Measurements from ENCODE around the gene EPM2AIP1.
"Not testable (repeated sequence)": the region's sequence is repeated elsewhere in the genome, so short reads cannot be mapped to it uniquely, and the experiment has no call there.

EPM2AIP1 gene

DNA sequence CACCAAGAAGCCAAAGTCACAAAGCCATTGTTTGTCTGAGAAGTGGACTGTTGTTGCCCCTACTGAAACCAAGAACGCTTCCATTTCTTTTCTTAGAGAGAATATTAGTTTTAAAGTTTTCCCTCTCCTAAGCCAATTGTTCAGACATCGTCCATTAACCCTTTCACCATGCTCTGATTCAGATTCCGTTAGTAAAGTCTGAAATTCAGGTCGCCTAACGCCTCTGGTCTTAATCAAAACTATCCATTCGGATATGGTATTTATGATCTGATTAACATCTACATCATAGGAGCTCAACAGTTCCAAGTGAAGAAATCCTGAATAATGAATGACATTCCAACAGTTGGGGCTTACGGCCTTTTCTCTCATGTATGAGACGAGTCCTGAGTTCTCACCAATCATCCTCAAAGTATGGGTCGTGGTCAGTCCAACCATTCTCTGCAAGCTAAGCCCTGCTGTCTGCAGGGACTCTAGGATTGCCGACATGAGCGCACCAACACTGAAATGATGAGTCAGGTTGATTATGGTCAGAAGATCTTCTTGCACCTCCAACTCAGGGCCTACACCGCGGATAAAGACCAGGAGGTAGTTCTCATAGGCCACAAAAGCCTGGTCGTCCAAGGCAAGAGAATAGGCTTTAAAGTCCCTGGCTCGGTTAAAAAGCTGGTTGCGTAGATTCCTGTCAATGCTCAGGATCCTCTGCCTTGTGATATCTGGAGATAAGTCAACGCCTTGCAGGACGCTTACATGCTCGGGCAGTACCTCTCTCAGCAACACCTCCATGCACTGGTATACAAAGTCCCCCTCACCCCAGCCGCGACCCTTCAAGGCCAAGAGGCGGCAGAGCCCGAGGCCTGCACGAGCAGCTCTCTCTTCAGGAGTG, 767 bp downstream of the EPM2AIP1 start:
- no peak for DNase-seq

DNA sequence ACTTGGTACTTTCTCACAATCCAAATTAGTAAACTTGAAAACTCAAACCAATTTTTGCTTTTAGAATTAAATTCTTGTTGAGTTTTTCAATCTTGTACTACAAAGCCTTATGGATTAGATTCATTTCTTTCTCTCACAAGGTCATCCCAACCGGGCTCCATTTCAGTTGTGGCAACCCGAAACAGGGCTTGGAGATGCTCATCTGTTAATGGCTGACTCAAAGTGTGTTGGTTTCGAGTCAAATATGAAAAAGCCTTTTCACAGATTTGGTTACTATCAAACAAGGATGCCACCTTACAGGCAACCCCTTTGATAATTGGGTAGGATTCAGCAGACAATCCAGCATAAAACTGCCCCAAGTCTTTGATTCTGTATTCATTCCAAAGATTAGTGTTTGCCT, 1.8 kb downstream of the EPM2AIP1 start:
- no peak for DNase-seq

DNA sequence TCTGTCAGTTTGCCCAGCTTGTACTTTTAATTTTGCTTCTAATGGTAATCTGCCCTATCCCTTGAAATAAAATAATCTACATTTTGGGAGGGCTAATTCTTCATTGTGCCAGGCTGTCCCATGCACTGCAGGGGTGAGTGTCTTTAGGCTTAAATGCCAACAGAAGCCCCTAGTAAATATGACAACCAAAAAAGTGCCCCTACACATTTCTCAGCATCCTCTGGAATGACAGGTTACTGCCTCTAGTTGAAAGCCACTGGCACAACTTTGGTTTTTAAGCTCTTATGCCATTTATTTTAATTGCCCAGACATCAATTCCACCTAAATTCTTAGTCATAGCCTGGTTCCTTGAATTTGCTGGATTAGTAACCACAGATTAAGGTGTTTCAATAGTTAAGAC, 3.4 kb downstream of the EPM2AIP1 start:
- no peak for DNase-seq

DNA sequence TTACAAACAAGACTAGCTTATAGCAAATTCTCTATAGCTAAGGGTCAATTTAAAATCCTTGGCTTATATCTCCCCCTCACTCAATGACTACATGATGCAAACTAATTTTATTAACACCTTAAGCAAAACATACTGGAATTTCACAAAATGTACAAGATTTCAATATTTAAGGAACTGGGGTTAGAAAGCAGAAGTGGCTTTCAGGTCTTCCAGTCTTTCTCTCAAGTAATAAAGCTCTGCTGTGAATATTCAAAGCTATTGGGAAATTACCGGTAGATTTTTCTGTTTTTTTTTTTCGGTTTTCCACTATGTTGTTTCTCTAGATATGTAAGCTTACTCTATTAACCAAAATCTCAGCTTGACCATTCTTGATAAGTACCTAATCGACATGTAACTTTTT, 3.9 kb downstream of the EPM2AIP1 start:
- DNase-seq: no peak

DNA sequence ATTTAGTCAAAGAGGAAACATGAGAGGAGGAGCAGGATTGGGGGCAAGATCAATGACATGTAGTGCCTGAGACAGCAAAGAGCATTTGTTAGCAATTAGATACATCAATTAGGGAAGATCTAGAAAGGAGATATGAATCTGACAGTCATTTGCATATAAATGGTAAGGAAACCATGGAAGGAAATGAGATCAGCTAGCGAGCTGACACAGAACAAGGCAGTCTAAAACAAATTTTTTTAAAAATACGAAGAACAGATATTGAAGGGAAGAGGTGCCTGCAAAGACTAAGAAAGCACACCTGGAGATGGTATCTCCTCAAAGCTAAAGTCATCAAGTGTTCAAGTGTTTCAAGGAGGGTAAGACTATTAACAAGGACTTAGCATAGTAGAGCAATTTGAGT, 4.6 kb downstream of the EPM2AIP1 start:
- DNase-seq: no peak

DNA sequence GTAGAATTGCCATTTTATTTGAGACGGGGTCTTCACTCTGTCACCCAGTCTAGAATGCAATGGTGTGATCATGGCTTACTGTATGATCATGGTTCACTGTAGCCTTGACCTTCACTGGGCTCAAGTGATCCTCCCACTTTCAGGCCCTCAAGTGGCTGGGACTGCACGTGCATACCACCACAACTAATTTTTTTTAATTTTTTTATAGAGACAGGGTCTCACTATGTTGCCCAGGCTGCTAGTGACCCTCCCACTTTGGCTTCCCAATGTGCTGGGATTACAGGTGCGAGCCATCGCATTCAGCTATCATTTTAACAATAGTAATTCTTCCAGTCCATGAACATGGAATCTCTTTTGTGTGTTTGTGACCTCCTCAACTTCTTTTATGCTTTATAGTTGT, 11.9 kb downstream of the EPM2AIP1 start:
- DNase-seq: no peak

DNA sequence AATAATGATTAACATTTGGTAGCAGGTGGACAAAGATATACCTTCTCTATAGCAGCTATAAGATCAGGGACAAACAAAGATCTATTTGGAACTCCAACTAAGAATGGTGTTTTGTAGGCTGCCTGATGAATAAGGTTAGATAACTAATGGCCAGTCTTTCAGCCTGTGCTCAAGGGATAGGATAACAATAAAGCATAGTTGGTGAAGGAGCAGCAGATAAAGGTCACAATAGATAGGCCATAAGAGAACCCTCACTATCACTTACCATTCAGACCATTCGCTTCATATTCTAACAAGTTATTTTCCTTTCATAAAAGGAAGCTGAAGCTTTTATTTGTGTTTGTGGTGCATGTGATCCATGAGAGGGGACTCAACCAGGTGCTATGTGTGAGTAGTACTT, 19.8 kb downstream of the EPM2AIP1 start:
- DNase-seq: no peak

DNA sequence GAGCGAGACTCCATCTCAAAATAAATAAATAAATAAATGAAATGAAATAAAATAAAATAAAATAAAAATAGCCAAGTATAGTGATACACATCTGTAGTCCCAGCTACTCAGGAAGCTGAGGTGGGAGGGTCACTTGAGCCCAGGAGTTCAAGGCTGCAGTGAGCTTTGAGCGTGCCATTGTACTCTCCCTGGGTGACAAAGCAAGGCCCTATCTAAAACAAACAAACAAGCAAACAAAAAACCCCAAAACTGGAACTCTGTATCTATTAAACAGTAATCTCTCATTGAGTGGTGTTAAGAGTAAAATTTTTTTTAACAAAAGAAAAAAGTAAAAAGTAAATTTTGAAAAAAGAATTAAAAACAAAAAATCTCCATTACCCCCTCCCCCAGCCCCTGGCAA, 20.8 kb downstream of the EPM2AIP1 start:
- no peak for DNase-seq

DNA sequence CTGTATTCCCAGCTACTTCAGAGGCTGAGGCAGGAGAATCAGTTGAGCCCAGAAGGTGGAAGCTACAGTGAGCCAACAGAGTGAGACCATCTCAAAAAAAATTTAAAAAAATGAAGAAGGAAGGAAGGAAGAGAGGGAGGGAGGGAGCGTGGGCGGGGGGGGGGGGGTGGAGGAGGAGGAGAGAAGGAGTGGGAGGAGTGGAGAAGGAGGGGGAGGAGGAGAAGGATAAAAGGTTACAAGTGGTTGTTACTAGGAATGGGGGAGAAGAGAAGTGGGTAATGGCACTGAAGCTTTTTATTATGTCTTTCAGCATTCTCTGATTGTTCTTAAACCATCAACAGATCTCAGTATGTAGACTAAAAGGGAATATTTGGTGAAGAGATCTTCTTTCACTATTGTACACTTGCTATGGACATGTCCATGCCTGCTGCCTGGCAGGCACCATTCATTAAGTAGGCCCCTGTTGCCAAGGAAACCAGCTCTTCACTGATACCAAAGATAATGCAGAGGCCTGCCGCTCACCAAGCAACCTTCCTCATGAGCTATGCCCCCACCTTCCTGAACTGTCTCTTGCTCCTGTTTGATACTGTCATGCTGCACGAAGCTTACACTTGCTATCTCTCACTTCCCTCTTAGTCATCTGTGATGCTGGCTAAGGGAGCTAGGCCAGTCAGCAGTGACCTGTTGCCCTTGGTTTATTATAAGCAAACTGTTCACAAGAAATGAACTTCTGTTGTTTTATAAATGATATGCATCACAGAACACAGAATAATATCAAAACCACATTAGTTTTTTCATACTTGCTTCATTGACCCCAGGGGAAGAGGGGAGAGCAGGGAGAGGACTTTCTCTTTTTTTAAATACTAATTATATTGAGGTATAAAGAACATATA, 23.1 kb downstream of the EPM2AIP1 start:
- DNase-seq: peak; percentile 66

DNA sequence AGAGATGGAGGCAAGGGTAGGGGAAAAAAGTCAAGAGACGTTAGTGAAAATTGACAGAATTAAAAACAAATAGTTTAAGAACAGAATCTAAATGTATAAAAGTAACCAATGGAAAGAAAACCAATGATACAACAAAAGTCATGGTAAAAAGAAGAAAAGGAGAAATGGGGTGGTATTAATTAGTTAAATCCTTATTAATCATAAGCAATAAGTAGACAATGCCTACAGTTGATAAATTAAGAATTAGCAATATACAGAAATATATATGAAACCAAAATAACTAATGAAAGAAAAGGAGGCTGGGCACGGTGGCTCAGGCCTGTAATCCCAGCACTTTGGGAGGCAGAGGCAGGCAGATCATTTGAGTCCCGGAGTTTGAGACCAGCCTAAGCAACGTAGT, 23.8 kb downstream of the EPM2AIP1 start:
- DNase-seq: no peak

DNA sequence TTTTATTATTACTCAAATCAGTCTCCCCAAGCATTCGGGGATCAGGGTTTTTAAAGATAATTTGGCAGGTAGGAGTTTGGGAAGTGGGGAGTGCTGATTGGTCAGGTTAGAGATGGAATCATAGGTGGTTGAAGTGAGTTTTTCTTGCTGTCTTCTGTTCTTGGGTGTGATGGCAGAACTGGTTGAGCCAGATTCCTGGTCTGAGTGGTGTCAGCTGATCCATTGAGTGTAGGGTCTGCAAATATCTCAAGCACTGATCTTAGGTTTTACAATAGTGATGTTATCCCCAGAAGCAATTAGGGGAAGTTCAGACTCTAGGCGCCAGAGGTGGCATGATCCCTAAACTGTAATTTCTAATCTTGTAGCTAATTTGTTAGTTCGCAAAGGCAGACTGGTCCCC, 27.5 kb downstream of the EPM2AIP1 start:
- DNase-seq: no peak

DNA sequence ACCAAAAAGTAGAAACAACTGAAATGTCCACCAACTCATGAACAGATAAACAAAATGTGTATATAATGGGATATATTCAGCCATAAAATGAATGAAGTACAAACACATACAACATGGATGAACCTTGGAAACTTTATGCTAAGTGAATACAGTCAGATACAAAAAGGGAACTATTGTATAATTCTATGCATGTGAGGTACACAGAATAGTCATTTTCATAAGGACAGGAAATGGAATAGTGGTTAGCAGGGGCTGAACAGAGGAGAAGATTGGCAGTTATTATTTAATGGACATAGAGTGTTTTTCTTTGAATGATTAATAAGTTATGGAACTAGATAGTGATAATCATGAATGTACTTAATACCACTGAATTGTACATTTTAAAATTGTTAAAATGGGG, 28.1 kb downstream of the EPM2AIP1 start:
- DNase-seq: no peak

DNA sequence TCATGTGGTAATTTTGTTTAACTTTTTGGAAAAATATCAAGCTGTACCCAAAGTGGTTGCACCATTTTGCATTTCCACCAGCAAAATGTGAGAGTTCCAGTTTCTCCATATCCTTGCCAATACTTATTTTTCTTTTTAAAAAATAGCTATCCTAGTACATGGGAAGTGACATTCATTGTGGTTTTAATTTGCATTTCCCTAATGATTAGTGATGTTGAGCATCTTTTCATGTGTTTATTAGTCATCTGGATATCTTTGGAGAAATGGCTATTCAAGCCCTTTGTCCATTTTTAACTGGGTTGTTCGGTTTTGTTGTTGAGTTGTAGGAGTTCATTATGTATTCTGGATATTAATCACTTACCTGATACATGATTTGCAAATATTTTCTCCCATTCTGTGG, 28.6 kb downstream of the EPM2AIP1 start:
- DNase-seq: no peak

DNA sequence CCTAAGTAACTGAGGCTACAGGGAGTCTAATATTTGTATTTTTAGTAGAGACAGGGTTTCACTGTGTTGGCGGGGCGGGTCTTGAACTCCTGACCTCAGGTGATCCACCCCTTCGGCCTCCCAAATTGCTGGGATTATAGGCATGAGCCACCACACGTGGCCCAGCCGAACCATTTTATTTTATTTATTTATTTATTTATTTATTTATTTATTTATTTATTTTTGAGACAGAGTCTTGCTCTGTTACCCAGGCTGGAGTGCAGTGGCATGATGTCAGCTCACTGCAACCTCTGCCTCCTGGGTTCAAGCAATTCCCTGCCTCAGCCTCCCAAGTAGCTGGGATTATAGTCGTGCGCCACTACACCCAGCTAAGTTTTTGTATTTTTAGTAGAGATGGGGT, 29.9 kb downstream of the EPM2AIP1 start:
- DNase-seq: not testable (repeated sequence)

DNA sequence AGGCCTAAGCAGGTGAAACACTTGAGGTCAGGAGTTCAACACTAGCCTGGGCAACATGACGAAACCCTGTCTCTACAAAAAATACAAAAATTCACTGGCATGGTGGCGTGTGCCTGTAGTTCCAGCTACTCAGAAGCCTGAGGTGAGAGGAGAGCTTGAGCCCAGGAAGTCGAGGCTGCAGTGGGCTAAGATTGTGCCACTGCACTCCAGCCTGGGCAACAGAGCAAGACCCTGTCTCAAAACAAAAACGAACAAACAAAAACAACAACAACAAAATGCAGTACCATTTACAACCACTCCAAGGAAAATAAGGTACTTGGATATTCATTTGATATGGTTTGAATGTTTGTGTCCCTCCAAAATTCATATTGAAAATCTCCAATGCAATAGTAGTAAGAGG, 32.4 kb downstream of the EPM2AIP1 start:
- DNase-seq: no peak

DNA sequence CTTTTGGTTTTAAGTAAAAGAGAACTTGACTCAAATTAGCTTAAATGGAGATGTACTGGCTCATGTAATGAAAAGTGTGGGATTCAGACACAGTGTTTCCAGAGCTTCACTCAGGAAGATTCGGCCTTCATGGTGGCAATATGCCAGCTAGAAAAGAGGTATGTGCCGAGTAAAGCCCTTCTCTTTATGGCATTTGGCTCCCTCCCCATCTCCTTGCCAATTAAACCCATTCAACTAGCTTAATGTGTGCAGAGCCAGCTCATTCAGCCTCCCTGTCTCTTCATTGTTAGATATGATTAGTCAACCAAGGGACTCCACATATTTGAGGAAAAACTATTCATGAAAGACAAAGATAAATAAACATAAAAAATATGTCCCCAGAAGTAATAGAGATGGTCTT, 33.1 kb downstream of the EPM2AIP1 start:
- no peak for DNase-seq

DNA sequence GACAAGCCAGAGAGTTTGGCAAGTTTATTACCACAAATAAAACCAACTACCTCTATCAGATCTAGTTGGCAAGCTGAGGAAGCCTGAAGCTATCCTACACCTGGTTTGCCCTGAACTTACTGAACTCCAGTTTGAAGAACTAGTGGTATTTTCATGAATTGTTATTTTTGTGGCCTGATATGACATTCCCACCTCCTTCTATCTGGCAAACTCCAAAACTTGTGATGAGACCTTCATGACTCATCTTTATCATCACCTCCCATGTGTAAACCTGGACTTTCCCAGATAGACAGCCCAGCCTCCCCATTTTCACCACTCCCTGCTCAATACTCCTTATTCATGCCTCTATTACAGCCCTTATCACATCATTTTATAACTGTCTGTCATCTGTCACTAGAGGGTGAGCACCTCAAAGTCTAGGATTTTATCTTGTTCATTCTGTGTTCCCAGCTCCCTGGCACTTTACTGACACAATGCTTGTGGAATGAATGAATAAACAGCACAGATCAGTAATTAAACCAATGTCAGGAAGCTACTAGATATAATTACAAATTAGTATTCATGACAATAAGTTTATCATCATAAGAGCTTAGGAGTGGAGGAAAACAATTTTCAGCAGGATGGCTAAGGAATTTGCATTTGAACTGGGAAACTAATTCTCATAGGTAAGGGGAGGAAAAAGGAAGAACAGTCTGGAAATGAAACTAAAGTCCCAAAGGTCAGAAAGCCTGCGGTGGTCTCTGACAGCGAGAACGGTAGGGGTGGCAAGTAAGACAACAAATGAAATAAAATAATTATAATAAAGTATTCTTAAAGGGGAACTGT, 34.9 kb downstream of the EPM2AIP1 start:
- DNase-seq: no peak

DNA sequence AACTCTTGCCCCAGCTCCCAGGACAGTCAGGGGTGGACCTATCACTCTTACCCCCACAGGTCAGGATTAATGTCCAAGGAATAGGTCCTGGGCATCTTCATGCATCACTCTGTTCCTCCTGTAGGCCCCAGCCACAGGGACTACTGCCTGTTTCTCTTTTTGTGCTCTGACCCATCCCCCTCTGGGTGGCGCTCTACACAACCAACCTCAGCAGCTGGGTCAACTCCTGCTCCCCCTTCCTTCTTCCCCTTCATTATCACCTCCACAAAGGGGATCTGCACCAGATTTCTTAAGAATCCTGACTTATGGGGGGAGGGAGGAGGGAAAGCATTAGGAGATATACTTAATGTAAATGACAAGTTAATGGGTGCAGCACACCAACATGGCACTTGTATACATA, 35.9 kb downstream of the EPM2AIP1 start:
- DNase-seq: no peak

DNA sequence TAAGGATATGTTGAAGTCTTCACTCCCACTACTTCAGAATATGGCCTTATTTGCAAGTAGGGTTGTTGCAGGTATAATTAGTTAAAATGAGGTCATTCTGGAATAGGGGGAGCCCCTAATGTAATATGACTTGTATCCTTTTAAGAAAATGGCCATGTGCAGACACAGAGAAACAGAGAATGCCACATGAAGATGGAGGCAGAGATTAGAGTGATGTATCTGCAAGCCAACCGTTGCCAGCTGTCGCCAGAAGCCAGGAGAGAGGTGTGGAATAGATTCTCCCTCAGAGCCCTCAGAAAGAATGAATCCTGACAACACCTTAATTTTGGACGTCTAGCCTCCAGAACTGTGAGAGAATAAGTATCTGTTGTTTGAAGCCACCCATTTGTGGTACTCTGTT, 36.8 kb downstream of the EPM2AIP1 start:
- no peak for DNase-seq

DNA sequence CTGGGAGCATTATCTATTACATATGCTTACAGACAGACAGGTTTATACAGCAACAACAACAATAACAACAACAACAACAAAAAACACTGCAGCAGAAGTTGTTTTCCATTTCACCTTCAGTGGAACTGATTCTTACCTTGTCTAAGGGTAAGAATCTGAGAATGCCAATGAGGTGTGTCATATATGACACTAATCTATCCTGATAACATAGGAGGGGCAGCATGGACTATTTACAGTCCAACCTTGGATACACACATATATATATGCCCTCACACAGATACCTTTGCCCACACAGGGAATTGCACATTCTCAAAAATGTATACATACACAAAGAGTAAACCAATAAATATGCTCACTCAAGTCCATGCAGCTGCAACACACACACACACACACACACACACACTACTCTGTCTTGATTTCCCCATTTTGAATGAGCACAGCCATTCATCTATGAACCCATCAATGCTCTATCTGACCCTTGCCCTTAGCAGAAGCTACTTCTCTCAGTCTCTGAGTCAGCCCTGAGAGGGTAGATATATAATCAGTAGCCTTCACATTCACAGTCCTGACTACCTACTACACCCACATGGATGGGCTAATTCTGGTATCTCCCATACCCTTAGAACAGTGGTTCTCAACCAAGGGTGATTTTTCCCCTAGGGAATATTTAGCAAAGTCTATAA, 38.3 kb downstream of the EPM2AIP1 start:
- no peak for DNase-seq

DNA sequence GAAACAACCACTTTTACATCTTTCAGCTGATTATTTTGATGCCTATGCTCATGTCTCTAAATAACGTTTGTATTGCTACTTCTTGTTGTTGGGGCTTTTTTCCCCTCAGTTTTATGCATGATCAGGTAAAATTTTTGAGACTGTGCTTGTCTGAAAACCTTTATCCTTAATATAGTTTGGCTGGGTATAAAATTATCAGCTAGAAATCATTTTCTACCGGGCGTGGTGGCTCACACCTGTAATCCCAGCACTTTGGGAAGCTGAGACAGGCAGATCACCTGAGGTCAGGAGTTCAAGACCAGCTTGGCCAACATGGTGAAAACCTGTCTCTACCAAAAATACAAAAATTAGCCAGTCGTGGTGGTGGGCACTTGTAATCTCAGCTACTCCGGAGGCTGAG, 45.1 kb downstream of the EPM2AIP1 start:
- not testable (repeated sequence) for DNase-seq

DNA sequence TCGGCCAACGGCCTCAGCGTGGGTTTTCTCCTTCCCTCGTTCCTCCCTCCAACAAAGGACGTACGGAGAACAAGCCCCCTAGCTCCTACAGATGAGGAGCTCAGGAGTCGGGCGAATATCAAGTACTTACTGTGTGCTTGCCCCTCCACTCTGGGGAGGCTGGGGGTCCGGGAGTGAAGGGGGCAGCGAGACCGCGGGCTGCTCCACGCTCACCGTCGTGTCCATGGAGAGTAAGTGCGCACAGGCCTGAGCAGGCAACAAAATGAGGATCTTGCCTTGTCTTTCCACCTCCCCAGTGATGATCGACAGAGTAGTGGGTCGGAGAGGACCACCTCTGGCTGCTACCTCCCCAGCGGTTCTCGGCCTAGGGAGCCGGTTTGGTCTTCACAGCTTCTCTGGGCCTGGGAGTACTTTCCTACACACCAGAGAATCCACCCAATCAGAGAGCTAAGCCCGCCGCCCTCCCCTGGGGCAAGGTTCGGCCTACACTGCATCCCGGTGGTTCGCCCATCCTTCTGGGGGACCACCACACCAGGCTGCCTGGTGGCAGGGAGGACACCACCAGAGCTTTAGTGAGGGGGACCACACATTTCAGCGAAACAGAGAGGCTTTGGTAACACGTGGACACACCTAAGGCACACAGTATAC, 47.5 kb downstream of the EPM2AIP1 start:
- DNase-seq: peak; percentile 14

Data from retina (tissue), 1 donor.